ENCODE data around the gene SOWAHB.
"Not testable (repeated sequence)": the region's sequence is repeated elsewhere in the genome, so short reads cannot be mapped to it uniquely, and the experiment has no call there.

Gene SOWAHB

DNA sequence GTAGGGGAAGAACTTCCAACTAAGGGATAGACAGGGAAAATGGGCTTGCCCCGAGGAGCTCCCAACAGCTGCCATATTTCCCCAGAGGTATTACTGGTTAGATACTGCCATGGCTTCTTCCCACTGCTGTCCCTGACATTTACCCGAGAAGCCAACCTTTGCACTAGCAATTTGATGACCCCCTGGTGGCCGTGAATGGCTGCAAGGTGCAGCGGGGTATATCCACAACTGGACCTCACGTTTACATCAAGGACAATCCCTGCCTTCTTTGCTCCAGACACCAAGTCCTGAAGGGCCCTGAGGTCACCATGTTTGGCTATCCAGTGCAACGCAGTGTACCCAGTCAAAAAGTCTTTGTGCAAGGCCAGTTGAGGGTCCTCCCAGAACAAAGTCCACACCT is 2.3 kb downstream of the SOWAHB start:
- no peak for DNase-seq (ENCODE audit: extremely low read depth in 1 of 2, low read depth in 1 of 2)

DNA sequence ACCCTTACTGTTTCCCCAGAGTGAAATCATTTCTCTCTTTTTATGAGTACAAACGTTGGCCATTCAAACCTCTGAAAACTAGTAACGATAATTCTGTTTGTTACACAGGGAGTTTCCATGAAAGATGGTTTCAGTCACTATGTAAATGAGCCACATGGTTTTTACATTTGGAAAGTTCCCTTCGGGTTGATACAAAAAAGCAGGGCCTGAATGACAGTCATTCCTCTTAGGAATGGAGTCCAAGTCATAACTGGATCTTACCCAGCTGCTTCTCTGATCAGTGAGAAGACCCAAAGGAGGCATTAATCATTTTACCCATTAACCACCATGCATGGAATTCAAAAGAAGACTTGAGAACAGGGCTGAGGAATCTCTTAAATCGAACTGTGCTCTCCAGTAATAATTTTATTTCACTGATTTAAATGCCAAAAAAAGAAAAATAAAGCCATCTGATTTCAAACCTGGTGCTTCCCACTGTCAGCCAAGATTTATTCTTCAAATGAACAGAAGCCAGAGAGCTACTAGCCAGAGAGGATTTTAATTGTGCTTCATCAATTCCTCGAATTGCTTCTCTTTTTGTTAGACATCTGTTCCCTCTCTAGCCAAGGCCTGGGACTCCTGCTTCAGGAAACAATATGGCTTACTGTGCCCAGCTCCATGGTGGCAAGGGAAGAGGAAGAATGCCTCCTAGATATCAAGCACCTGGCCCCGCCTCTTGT is 3.2 kb downstream of the SOWAHB start:
- no peak for DNase-seq (ENCODE audit: extremely low read depth in 1 of 2, low read depth in 1 of 2)

DNA sequence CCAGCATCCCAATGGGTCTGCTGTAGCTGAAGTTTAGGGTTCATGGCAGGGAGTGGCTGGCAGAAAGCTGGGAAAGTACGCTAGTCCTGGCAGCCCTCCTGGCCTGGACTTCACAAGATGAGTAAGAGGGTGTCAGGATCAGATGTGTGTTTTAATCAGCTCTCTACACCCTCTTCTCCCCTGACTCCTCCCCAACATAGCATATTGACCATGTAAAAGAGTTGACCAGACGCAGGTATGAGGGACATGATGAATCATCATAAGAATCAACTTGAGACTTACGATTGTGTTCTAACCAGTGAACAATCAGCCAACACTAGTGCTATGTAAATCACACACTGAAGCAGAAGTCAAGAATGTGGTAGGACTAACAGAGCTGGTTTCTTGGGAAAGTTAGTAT is 5.3 kb downstream of the SOWAHB start:
- DNase-seq (ENCODE audit: extremely low read depth in 1 of 2, low read depth in 1 of 2), result no peak

DNA sequence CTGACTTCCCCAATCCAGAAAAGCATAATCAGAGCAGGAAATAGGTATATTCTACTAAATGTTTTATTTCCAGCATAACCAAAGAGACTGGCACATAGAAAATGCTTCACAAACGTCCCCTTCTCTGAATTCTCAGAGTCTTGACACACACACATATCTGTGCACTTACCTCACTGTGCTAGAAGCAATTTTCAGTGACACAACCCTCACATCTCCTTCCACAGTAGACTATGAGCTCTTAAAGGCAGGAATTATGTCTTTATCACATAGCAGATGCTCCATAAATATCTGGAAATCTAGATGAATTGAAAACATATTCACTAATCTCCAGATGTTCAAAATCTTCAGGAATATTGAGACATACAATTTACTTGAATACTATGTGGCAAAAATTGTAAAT is 5.9 kb downstream of the SOWAHB start:
- no peak for DNase-seq (ENCODE audit: extremely low read depth in 1 of 2, low read depth in 1 of 2)

DNA sequence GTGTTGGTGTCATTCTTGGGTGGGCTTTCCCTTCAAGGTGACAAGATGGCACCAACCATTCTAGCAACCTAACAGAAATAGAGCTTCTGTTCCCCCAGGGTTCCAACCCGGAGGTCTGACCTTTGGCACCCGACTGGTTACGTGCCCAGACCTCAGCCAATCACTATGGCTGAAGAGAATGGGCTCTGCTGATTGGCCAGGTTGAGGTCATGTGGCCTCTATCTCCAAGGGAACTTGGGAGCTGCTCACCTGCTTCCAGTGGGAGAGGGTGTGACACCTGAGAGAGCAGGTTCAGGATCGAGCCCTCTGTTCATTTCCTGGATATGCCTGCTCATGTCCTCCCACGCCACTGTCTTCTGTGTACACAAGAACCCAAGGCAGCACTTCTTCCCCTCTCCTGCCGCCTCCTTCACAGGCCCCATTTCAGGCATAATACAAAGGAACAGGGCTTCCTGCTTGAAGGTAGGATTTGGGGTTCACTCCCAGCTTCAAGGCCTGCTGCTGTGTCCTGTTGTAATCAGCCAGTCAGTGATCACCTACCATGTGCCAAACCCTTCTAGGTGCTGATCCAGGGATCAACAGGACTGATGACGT is 11.0 kb downstream of the SOWAHB start:
- DNase-seq (ENCODE audit: extremely low read depth in 1 of 2, low read depth in 1 of 2), result no peak

DNA sequence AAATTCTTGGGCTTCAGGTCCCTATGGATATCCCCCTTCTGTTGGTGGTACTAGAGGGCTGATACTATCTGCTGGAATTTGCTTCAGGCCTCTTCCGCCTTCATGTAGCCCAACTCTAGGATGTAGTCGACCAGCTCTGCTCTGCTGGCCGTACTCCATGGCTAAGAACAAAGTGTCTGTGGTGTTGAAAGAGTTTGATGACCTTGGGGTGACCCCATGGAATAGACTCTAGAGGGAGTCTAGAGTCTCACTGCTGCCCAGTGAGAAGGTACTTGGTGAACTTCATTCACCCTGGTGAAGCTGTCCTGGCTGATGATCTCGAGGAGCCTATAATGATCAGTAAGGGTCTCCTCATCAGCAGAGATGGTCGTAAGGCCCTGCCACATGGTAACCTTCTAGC is 11.7 kb downstream of the SOWAHB start:
- DNase-seq (ENCODE audit: extremely low read depth in 1 of 2, low read depth in 1 of 2), result no peak

DNA sequence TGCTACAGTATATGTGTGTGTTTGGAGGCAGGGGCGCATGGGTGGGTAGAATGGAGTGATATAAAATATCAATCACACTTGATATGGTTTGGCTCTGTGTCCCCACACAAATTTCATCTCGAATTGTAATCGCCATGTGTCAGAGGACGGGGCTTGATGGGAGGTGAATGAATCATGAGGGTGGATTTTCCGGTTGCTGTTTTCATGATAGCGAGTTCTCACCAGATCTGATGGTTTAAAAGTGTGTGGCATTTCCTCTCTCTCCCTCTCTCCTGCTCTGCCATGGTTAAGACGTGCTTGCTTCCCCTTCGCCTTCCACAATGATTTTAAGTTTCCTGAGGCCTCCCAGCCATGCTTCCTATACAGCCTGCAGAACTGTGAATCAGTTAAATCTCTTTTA is 14.8 kb downstream of the SOWAHB start:
- no peak for DNase-seq (ENCODE audit: extremely low read depth in 1 of 2, low read depth in 1 of 2)

DNA sequence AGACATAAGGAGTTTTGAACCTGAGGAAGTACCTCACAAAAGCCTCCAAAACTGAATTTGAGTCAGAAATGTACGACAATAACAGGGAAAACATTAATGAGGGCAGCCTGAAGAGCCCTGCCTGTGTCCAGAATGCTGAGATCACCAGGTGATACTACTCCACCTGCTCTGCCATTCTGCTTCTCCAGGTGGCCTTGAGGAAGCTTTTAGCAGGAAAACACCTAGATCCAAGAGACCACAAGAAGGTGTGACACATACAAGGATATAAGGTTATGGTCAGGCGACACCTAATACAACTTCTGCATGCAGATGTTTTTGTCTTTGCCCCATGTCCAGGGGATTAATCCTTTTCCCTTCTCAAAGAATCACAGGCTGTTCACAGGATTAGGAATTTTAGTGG is 15.3 kb downstream of the SOWAHB start:
- no peak for DNase-seq (ENCODE audit: extremely low read depth in 1 of 2, low read depth in 1 of 2)

DNA sequence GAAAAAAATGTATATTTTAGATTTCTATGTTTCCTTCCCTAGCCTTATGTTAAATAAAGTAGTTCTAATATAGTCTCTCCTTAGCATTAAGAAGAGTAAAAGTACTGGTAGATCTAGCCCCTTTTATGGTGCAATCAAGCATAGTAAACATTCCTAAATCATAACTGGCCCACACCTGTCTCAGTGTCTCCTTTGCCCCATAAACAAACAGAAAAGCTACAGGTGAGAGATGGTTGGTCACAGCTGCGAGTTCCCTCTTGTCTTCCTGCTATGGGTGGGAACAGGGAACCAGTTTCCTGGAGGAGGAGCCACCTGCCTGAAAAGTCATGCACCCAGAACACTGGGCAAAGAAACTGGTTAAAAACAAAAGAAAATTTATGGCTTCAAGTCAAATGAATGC is 16.6 kb downstream of the SOWAHB start:
- DNase-seq (ENCODE audit: extremely low read depth in 1 of 2, low read depth in 1 of 2), result no peak

DNA sequence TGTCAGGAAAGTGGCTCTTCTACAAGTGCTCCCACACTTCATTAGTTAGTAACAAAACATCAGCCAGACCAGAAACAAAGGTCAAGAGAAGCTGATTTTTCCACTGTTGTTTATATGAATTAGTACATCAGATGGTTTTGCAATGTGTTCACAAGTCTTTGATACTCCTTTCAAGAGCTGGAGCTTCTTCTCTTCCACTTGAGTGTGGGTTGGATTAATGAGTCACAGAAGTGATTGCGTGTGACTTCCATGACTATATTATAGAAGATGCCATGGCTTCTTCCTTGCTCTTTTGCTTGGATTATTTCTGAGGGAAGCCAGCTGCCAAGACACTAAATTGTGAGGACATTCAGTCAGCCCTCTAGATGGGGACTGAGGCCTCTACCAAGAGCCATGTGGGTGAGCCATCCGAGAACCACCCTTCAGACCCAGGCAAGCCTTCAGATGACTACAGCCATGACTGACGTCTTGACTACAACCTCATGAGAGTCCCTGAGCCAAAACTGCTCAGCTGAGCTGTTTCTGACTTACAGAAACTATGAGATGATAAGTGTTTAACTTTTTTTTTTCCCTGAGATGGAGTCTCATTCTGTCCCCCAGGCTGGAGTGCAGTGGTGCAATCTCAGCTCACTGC is 18.1 kb downstream of the SOWAHB start:
- DNase-seq (ENCODE audit: extremely low read depth in 1 of 2, low read depth in 1 of 2), result no peak

DNA sequence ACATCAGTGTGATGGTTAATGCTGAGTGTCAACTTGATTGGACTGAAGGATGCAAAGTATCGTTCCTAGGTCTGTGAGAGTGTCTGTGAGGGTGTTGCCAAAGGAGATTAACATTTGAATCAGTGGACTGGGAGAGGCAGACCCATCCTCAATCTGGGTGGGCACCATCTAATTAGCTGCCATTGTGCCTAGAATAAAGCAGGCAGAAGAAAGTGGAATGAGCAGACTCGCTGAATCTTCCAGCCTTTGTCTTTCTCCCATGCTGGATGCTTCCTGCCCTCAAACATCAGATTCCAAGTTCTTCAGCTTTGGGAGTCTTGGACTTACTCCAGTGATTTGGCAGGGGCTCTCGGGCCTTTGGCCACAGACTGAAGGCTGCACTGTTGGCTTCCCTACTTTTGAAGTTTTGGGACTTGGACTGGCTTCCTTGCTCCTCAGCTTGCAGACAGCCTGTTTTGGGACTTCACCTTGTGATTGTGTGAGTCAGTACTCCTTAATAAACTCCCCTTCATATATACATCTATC is 19.2 kb downstream of the SOWAHB start:
- DNase-seq (ENCODE audit: extremely low read depth in 1 of 2, low read depth in 1 of 2), result not testable (repeated sequence)

DNA sequence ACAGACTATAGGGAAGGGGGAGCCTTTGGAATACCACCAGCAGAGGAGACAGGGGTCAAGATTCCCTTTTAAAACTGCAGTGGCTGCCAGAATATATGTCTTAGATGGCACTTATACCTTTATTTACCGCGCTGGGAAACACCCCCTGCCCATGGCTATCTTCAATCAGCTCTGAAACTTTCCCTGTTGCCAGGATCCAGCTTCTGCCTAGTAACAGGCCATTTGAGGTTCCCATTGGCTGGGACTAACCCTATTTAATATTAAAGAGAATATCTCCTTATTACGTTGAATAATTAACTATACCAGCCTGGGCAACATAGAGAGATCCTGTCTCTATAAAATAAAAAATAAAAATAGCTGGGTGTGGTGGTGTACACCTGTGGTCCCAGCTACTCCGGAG is 23.8 kb downstream of the SOWAHB start:
- DNase-seq (ENCODE audit: extremely low read depth in 1 of 2, low read depth in 1 of 2), result no peak

DNA sequence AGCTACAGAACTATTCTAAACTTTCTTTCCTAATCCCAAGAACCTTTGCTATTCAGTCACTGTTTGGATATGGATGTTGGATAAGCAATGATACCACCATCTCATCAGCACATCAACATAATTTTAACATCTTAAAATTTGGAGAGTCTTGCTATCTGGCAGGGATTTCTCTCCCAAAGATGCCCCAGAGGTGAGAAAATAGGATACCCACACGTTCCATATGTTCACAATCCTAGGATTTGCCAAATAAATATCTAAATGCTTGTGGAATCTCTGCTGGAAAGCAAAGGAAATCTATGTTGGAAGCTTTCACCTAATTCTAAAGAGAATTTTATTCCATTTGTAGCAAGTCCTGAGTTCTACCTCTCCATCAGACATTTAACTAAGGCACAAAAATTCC is 24.4 kb downstream of the SOWAHB start:
- no peak for DNase-seq (ENCODE audit: extremely low read depth in 1 of 2, low read depth in 1 of 2)

DNA sequence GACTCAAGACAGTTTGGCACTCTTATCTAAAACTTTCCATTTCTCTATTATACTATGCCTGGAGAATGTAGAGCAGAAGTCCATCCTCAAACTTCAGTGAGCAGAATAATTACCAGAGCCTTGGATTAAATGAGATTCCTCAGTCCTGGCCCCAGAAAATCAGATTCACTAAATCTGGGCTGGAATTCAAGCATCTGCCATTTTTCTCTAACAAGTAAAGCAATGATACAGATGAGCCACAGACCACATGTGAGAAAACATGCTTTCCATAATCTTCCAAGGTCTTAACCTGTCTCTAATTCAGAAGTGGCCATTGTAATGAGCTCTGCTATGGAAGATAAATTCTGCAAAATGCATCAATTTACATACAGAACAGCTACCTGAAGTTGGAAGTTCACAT is 25.4 kb downstream of the SOWAHB start:
- no peak for DNase-seq (ENCODE audit: extremely low read depth in 1 of 2, low read depth in 1 of 2)

DNA sequence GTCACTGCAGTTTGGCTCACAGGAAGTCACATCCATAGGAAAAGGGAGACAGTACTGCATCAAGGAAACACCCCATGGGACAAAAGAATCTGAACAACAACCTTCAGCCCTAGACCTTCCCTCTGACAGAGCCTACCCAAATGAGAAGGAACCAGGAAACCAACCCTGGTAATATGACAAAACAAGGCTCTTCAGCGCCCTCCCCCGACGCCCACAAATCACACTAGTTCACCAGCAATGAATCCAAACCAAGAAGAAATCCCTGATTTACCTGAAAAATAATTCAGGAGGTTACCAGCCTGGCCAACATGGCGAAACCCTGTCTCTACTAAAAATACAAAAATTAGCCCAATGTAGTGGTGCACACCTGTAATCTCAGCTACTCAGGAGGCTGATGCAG is 29.2 kb downstream of the SOWAHB start:
- DNase-seq (ENCODE audit: extremely low read depth in 1 of 2, low read depth in 1 of 2), result not testable (repeated sequence)

DNA sequence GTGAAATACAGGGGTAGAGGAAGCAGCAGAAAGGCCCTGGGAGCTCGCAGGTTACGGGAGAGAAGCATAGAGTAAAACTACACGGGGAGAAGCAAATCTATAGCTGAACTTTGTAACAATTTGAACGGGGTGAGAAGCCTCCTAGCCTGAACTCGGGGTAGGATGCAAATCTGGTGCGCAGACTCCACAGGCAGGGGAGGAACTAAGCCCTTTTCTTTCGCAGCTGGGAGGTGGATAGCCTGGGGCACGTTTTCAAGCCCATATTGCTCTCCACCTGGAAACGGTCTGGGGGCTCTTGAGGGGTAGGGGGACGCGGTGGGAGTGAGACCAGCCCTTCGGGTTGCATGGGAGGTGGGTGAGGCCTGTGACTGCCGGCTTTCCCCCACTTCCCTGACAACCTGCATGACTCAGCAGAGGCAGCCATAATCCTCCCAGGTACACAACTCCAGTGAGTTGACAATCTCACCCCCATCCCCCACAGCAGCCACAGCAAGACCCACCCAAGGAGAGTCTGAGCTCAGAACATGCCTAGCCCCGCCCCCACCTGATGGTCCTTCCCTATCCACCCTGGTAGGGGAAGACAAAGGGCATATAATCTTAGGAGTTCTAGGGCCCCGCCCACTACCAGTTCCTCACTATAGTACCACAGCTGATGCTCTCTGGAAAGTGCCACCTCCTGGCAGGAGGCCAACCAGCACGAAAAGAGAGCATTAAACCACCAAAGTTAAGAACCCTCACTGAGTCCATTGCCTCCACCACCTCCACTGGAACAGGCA is 29.9 kb downstream of the SOWAHB start:
- no peak for DNase-seq (ENCODE audit: extremely low read depth in 1 of 2, low read depth in 1 of 2)

DNA sequence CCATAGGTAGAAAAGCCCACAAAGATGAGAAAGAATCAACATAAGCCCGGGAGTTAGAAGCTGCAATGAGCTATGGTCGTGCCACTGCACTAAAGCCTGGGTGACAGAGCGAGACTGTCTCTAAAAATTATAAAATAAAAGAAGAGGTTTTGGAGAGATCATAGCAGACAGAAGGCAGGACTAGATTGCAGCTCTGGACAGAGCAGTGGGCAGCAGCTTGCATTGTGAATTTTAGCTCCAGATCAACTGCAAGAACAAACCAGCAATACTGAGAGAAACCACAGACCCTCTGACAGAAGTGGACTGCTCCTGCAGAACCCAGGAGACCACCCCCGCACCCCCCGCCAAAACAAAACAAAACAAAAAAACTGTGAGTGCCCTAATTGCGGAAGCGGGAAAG is 30.6 kb downstream of the SOWAHB start:
- DNase-seq (ENCODE audit: extremely low read depth in 1 of 2, low read depth in 1 of 2), result no peak

DNA sequence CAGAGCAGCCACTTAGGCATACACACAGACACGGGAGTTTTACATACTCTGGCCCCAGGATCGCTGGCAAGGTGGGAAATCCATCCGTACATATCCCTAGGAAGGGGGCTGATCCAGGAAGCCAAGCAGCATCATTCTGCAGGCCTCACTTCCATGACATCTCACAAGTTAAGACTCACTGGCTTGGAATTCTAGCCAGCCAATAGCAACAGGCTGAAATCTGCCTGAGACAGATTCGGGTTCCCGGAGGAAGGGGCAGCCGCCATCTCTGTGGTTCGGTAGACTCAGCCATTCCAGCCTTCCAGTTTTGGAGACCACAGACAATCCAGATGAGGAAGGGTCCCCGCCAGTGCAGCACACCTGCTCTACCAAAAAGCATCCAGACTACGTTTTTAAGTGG is 31.3 kb downstream of the SOWAHB start:
- no peak for DNase-seq (ENCODE audit: extremely low read depth in 1 of 2, low read depth in 1 of 2)

DNA sequence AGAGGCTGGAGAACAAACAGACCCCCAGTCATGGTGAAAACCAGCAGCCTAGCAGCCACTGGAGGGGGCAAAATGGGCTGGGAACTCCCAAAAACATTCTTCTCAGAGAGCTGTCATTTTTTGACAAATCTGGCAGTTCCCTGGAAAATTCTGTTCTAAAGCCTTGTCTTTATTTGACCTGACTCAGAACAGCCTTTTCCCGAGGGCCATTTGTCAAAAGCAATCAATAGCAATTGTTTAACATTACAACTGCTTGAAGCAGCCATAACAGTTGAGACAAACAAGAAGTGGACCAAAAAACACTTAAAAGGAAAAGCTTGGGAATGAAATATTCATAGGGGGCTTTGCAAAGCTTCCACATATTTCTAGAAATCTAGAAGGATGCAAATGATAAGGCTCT is 39.6 kb downstream of the SOWAHB start:
- DNase-seq (ENCODE audit: extremely low read depth in 1 of 2, low read depth in 1 of 2), result no peak

DNA sequence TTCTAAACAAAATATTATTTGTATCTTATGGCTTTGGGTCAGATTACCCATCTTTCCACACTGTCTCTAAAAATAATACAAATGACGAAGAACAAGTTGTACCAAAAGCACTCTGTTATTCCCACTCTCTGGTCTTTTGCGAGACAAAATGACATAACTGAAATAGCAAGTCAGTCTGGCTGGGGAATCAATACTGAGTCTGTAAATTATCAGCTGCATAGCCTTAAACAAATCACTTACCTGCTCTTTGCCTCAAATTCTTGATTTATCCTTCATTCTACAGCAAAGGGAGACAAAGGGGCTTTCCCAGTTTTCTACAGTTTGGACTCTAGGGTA is 40.9 kb downstream of the SOWAHB start:
- DNase-seq (ENCODE audit: extremely low read depth in 1 of 2, low read depth in 1 of 2), result no peak

DNA sequence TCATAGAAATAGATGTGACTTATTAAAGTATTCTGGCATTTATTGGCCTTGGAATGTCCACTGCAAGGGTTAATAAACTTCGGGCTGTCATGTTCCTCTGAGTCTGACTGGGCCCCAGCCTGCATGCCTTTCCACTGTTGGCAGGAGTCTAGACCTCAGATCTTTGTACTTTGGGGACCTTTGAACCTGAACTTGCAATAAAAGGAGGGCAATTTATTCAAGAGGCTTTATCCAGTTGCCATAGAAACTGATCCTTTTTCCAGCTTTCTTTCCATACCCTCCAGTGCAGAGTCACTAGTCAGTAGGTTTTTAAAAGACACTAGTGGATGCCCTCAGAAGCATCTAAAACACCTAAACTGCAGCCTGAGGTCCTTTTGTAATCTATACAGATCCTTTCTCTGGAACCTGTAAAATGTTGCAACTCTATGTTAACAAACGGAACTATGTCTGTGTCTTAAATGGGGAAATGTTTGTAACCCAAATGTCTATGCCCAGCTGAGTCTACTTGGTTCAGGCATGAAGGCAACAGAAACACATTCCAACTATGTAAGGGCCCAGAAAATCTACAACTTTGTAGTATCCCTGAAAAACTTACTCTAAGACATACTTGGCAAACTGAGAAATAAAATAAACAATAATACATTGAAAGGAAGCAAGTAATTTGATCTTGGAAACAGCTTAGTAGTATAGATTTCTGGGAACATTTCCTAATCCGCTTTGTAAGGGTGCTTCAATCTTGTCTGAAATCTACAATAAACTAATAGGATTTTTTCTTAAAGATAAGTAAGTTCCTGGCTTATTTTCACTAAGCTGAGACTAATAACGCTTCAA is 41.5 kb downstream of the SOWAHB start:
- no peak for DNase-seq (ENCODE audit: extremely low read depth in 1 of 2, low read depth in 1 of 2)
